Measurements from ENCODE around the gene MED13.

The MED13 gene

DNA sequence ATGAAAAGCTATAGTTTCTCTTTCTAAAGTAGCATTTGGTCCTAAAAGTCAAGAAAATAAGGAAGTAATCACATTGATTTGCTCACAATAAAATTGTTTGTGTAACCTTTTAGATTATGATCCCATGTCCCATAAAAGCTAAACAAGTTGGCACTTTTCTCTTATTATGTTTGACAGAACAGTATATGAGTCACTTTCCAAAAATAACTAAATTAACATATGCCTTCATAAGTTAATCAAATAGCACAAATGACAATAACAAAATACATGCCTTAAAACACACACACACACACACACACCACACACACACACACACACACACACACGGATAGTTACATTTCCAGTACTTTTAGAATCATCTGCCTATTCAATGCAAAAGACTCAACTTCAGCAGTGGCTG lies 2.8 kb downstream of the MED13 start:
- H3K27me3 ChIP-seq (ENCODE audit: insufficient read depth, low read depth) = no peaks in the 10 kb centered on the region
- H3K4me3 ChIP-seq (IDR thresholded peaks at IDR 0.05; ENCODE audit: insufficient read depth, low read depth, low read length) = no peak overlapping the region
- peaks cover 6% of the 10 kb centered on the region; the same call in 1 of the 2 replicates for H3K36me3 ChIP-seq (ENCODE audit: insufficient read depth)
- H3K4me2 ChIP-seq = peak overlapping the region; percentile 95
- H3K4me1 ChIP-seq (ENCODE audit: low read depth, poor library complexity, severe bottlenecking) = peaks cover 55% of the 10 kb centered on the region
- H3K27ac ChIP-seq = no peak overlapping the region
- H3K79me2 ChIP-seq (ENCODE audit: insufficient read depth, low read depth) = peaks cover 80% of the 10 kb centered on the region
- H3K9ac ChIP-seq = no peak overlapping the region
- peaks cover 43% of the 10 kb centered on the region for H4K20me1 ChIP-seq (ENCODE audit: insufficient read depth)
- TF ChIP-seq, protein P1, sequence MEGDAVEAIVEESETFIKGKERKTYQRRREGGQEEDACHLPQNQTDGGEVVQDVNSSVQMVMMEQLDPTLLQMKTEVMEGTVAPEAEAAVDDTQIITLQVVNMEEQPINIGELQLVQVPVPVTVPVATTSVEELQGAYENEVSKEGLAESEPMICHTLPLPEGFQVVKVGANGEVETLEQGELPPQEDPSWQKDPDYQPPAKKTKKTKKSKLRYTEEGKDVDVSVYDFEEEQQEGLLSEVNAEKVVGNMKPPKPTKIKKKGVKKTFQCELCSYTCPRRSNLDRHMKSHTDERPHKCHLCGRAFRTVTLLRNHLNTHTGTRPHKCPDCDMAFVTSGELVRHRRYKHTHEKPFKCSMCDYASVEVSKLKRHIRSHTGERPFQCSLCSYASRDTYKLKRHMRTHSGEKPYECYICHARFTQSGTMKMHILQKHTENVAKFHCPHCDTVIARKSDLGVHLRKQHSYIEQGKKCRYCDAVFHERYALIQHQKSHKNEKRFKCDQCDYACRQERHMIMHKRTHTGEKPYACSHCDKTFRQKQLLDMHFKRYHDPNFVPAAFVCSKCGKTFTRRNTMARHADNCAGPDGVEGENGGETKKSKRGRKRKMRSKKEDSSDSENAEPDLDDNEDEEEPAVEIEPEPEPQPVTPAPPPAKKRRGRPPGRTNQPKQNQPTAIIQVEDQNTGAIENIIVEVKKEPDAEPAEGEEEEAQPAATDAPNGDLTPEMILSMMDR (conservative IDR thresholded peaks at IDR 0.05; ENCODE audit: low read depth, low read length) = no peak
- no peak overlapping the region for H2AFZ ChIP-seq (ENCODE audit: low read depth)

GRCh38 chr17:62059414-62059813 lies 5.7 kb downstream of the MED13 start:
- H3K4me3 ChIP-seq (IDR thresholded peaks at IDR 0.05; ENCODE audit: insufficient read depth, low read depth, low read length) = no peak overlapping the region
- H3K36me3 ChIP-seq (ENCODE audit: insufficient read depth) = peaks cover 13% of the 10 kb centered on the region; the same call in 1 of the 2 replicates
- no peak overlapping the region for H3K4me2 ChIP-seq
- TF ChIP-seq, protein P1 (conservative IDR thresholded peaks at IDR 0.05; ENCODE audit: low read depth, low read length) = no peak
- no peaks in the 10 kb centered on the region for H3K27me3 ChIP-seq (ENCODE audit: insufficient read depth, low read depth)
- peaks cover 48% of the 10 kb centered on the region for H3K4me1 ChIP-seq (ENCODE audit: low read depth, poor library complexity, severe bottlenecking)
- H2AFZ ChIP-seq (ENCODE audit: low read depth) = no peak overlapping the region
- peak overlapping the region; percentile 12; the same call in 1 of the 2 replicates for H3K27ac ChIP-seq
- H3K9ac ChIP-seq = no peak overlapping the region
- H4K20me1 ChIP-seq (ENCODE audit: insufficient read depth) = peaks cover 42% of the 10 kb centered on the region
- H3K79me2 ChIP-seq (ENCODE audit: insufficient read depth, low read depth) = peaks cover 99% of the 10 kb centered on the region

DNA sequence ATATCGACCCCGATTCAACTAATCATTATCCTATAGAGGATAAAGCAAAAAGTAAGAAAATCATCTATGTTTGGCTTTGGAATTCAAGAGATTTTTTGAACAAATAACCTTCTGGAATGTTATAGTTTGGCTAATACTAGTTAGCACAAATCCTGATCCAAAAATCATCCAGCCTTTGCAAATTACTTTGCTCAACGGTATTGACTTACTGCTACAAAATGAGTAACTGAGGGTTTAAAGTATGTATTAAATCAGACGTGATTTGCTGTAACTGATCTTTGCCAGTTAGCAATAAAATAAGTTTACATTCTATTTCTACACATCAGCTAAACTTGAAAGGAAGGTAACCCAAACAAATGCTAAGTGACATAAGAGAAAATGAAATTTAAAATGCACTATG lies 6.5 kb downstream of the MED13 start:
- H3K36me3 ChIP-seq (ENCODE audit: insufficient read depth) = peaks cover 13% of the 10 kb centered on the region; the same call in 1 of the 2 replicates
- H3K79me2 ChIP-seq (ENCODE audit: insufficient read depth, low read depth) = peaks cover 98% of the 10 kb centered on the region
- H3K4me2 ChIP-seq = no peak overlapping the region
- H3K9ac ChIP-seq = no peak overlapping the region
- H4K20me1 ChIP-seq (ENCODE audit: insufficient read depth) = peaks cover 34% of the 10 kb centered on the region
- H2AFZ ChIP-seq (ENCODE audit: low read depth) = no peak overlapping the region
- TF ChIP-seq, protein P1 (conservative IDR thresholded peaks at IDR 0.05; ENCODE audit: low read depth, low read length) = no peak
- no peaks in the 10 kb centered on the region for H3K27me3 ChIP-seq (ENCODE audit: insufficient read depth, low read depth)
- H3K4me1 ChIP-seq (ENCODE audit: low read depth, poor library complexity, severe bottlenecking) = peaks cover 48% of the 10 kb centered on the region
- H3K27ac ChIP-seq = no peak overlapping the region
- H3K4me3 ChIP-seq (IDR thresholded peaks at IDR 0.05; ENCODE audit: insufficient read depth, low read depth, low read length) = no peak overlapping the region

DNA sequence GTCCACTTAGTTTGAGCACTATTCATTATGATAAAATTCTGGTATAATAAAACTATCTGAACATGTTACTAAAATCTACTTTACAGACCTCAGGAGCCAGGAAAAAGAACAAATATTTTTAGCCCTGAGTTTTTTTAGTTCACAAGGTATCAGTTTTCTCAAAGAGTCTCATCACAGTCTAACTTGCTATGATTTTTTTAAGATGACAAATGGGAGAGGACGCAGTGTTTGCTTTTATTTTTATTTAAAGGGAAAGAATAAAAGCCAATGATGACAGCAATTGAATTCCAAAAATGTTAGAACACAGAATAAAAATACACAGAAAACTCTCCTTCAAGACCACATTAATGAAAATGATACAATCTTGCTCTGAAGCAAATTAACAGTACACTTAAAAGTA lies 7.4 kb downstream of the MED13 start:
- no peak overlapping the region for H3K4me3 ChIP-seq (IDR thresholded peaks at IDR 0.05; ENCODE audit: insufficient read depth, low read depth, low read length)
- no peak overlapping the region for H3K27ac ChIP-seq
- no peak overlapping the region for H2AFZ ChIP-seq (ENCODE audit: low read depth)
- H3K9ac ChIP-seq = no peak overlapping the region
- TF ChIP-seq, protein P1 (conservative IDR thresholded peaks at IDR 0.05; ENCODE audit: low read depth, low read length) = no peak
- peaks cover 42% of the 10 kb centered on the region for H3K4me1 ChIP-seq (ENCODE audit: low read depth, poor library complexity, severe bottlenecking)
- H3K36me3 ChIP-seq (ENCODE audit: insufficient read depth) = peaks cover 13% of the 10 kb centered on the region; the same call in 1 of the 2 replicates
- no peaks in the 10 kb centered on the region for H3K27me3 ChIP-seq (ENCODE audit: insufficient read depth, low read depth)
- H3K79me2 ChIP-seq (ENCODE audit: insufficient read depth, low read depth) = peaks cover 98% of the 10 kb centered on the region
- peaks cover 25% of the 10 kb centered on the region for H4K20me1 ChIP-seq (ENCODE audit: insufficient read depth)
- H3K4me2 ChIP-seq = no peak overlapping the region

All from KMS-11 (cell line).